NCI-H524 (cell line): ENCODE data around the gene MESD.

ENCODE experiments used
- DNase-seq, 2 experiments: peaks; one replicate each; lab custom pipeline; 2025; lab: John Stamatoyannopoulos, UW

The MESD gene

DNA sequence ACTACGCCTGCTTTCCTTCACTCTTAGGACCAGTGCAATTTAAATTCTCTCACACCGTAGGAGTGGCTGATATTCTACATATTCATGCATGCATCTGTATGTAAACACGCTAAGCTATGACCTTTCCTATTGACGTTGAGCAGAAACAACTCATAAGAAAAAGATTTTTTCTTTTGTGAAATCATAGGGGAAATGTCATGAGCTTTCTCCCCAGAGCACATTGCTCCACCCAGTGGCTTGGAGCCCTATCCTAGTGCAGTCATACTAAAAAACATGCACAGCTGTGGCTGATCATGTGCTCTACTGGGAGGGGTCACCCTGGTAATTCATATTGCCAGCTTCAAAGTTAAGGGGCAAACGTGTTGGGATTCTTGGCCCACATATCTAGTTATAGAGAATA, 1.8 kb upstream of the MESD start:
- DNase-seq, result peak in 1 of 2 experiments; percentile 76

DNA sequence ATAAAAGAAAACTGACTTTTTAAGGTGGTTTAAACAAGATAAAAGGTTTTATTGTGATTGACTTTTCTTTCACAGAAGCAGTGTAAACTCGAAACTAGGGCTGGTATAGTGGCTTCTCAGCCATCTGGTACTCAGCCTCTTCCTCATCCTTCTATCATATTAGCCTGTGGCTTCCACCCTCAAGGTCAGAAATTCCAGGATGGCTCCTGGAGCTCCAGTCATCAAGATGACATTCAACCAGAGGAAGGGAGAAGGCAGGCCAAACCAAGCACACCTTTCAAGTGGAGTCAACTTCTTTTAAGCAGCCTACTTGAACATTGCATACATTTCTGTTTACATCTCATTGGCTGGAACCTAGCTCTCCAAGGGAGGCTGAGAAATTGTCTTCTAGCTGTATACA, 1.3 kb upstream of the MESD start:
- DNase-seq, result no peak

DNA sequence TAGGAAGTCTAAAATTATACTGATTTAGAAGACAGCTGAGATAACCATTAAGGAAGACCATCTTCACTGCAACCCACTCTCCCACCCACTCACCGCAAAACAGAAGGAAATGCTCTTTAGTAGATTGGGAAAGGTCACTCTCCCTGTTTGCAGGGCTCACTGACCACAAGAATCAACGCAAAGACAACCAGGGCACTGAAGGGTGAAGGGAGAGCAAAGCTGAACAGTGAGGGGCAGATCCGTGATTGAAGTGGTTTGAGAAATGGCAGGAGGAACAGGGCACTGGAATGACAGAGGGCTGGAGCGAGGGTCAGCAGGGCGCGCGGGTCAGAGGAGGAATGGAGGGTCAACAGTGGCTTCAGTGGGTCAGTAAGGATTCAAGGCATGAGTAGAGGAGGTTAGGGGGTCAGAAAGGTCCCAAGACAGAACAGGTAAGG, 520 bp downstream of the MESD start:
- DNase-seq, result peak in 1 of 2 experiments; percentile 33

DNA sequence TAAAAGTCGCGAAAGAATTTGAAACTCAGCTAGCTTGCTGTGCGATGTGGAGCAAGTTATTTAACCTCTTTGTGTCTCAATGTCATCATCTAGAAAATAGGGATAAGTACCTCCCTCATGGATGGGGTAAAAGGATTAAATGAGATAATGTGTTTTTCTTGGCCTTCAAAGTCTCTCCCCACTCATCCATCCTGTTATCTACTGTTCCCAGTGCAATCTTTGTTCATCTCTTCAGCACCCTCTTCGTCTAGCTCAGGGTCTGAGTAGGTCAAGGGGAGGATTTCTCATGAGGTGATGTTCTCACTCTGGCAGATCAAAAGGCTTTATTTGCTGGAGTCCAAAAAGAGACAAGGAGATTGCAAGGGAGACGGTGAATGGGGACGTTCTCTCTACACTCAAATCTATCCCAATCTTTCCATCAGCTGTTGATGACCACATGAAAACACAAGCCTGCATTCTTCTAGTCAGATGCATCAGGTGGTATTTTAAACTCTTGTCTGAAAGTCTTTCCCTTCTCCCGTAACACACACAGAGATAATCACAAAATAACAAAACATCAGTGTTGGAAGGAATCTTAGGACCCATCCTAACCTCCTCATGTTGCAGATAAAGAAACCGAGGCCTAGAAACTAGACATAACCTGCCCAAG, 1.3 kb downstream of the MESD start:
- DNase-seq, result no peak

DNA sequence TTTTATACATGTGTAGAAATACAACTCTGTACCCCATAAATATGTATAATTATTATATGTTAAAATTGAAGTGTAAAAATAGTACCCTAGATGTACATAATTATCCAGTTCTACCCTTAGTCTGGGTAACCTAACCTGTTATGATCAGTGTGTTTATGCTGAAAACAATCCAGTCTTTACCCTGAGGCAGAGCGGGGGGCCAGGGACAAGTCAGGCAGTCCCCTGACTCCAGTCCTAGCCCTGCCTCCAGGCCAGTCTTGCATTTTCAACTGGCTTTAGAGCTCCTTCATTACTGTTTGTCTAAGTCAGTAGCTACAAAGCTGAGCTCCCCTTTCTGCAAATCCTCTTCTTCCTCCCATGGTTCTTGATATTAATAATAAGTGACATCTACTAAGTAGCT, 3.1 kb downstream of the MESD start:
- DNase-seq, result no peak

DNA sequence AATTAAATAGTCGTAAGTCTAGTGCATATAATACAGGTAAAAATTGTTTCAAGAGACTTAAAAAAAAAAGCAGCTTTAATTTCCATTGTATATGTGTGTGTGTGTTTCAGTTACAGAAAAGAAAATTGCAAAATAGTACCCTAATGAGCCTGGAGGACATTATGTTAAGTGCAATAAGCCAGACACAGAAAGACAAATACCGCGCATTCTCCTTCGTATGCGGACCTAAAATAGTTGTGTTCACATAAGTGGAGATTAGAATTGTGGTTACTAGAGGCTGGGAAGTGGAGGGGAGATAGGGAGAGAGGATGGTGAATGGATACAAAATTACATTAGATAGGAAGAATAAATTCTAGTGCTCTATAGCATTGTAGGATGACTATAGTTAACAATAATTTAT, 3.6 kb downstream of the MESD start:
- DNase-seq, result no peak

DNA sequence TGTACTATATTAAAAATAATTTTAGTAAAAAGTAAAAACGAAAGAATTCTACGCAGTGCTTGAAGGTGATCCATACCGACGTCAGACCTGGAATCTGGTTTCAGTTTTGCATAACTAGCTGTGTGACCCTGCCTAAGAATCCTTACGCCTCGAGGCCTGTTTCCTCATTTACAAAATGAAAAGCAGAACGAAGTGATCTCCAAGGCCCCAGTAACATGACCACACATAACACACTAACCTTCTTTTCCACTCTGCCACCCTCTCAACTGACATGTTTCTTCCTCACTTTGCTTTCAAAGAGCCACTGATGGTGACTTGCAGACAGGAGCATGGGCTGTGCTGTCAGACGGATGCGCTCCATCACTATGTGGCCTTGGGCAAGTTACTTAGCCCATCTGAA, 4.8 kb downstream of the MESD start:
- no peak for DNase-seq

DNA sequence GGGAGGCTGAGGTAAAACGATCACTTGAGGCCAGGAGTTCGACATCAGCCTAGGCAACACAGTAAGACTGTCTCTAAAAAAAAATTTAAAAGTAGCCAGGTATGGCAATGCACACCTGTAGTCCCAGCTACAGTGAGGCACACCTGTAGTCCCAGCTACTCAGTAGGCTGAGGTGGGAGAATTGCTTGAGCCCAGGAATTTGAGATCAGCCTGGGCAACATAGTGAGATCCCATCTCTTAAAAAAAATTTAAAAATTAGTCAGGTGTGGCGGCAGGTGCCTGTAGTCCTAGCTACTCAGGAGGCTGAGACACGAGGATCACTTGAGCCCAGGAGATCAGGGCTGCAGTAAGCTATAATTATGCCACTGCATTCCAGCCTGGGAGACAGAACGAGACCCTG, 6.8 kb downstream of the MESD start:
- DNase-seq, result no peak

DNA sequence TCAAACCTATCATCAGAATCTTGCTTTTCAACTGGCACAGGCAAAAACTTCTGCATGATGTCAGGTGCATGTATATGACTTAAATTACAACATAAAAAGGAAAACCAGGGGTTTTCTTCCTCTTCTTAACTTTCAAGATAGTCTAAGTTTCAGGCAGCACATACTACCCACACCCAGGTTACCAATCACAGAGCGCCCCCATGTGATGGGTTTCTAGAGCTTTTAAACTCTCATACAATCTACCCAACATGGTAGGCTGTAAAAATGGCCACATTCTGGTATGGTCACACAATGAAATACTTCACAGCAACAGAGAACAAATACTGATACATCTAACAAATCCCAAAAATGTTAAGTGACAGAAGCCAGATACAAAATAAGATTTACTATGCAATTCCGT, 7.4 kb downstream of the MESD start:
- no peak for DNase-seq

DNA sequence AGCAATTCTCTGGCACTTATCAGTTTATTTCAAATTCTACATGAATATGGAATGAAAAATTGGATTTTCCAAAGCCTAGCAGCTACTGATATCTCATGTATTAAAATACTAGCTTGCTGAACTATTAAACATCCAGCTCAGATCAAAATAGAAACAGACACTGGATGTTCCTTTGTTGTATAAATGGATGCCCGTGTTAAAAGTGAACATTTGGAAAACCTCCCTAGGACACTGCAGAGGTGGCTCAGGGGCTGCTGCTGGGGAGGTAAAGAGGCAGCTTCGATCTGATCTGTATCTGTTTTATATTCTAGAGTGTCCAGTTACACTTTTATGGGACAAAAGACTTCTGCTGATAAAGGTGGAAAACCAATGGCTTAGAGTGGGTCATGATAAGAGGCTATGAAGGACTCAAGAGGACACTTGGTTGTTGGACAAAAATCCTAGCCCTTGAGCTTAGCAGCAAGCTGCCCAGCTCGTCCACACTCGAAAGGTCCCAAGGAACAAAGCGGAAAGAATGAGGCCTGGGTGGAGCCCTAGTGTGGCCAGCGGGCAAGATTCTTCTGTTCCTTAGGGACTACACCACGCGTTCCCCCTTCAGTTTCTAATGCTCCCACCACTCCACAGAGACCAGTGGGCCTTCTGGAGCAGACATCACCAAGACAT, 9.9 kb downstream of the MESD start:
- DNase-seq, result no peak

DNA sequence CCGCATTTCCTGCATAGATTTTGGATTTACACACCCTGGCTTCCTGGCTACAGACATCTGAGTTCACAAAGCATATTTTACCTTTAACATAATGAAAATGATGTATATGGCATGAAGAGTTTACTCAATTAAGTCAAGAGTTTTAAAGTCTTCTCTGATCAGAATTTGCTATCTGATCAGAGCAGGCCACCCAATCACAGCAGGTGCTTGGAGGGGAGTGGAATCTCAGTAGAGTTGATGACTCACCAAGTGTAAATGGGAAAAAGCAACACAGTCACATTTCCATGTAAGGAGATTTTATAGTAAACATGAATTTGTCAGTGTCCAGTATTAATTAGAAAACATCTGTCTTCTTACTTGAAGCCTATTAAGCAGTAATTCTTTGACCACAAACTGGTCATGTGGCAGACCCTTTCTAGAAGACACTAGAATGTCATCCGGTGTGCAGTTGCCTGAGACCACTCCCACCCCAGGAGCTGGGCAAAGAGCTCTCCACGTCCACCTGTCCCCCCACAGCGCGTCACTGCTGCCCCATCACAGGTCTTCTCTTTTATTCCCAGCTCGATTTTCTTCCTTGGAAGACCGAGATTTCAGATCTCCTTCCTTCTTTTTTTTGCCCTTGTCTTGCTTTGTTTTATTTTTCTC, 10.8 kb downstream of the MESD start:
- no peak for DNase-seq

DNA sequence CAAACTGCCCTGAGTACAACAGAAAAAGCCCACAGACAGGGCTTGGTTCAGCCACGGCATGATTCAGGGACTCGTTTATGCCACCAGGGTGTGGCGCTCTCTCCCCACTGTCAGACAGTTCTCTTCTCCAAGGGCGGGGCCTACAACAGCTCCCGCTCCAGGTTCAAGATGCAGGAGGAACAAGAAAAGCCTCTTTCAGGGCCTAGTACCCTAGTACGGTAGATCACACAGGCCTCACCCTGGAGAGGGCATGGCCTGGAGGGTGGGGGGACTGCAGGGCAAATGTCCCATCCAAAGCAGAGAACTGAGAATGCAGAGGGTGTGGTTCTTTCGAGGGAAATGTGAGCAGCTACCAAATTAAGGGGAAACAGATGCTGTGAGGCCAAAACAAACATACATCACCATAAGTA, 12.0 kb downstream of the MESD start:
- peak; percentile 75 to 87 for DNase-seq

DNA sequence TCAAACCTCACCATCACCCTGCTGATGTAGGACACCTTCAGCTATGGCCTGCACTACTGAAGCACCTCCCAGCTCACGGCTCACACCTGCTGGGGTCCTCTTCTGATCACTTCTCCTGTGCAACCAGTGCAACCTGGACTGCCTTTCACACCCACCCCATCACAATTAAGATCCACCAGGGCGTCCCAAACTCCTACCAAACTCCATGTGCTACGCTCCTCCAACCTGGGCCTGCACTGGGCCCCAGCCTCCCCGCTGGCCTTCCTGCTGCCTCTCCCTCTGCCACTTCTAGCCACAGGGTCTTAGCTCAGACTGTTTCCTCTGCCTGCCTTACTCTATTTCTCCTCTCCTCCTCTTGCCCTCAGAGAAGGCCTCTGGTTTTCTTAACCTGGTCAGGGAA, 12.8 kb downstream of the MESD start:
- no peak for DNase-seq

DNA sequence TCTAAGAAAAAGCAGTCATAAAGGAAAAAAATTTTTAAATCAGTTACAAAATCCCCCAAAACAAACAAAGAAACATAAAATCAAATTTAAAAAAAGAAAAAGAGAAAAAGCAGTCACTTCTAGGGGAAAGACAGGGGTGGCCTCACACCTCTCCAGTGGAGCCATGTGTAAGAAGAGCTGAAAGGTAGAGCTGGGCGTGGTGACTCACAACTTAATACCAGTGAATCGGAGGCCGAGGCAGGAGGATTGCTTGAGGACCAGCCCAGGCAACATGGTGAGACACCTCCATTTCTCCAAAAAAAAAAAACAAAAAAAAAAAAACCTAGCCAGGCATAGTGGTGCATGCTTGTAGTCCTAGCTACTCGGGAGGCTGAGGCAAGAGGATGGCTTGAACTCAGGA, 14.7 kb downstream of the MESD start:
- DNase-seq, result no peak

DNA sequence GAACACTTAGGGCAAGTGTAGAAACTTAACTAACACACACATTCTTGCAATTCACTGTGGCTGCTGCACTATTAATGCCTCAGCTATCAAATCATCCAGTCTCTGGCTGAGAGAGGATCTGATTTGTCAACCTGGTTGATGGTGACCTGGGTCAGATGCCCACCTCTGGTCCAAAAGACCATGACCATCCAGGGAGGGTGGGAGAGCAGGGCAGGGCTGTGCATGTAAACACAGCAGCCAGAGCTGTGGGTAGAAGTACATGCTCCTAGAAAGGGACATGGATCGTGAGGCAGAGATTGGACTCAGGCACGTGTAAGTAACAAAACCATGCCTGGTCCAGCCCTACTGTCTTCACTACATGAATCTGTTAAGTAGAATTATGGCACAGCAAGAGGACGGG, 17.3 kb downstream of the MESD start:
- DNase-seq, result no peak

DNA sequence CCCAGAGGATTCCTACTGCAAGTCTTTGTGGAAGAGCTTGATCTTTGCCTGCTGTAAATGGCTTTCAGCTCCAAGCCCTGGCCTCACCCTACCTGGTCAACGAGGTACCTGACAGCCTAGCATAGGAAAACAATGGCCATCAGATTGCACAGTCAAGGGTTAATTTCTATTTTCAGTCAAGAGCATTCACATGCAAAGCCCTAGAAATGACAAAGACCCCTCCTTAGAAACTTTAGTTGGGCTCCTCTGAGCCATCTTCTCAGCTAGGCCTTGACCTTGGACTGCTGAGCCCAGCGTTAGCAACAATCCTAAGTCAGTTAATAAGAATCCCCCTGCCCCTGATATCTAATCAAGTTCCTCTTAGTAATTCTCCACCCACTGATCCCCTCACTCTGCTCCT, 18.5 kb downstream of the MESD start:
- no peak for DNase-seq

DNA sequence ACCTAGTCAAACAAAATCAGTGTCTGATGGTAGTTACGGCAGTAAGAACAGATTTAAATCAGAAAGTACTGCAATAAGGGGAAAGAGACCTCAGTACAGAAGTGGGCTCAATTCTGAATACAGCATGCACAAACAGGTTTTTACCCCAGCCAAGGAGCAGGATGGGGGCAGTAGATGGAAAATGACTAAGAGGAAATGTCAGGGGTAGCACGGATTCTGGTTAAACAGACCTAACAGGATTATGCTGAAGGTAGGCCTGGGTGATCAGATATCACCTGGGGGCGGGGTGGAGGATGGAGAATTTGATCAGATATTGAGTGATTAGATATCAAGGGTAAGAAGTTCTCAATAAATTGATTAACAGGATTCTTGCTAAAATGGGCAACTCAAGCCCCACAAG, 19.0 kb downstream of the MESD start:
- no peak for DNase-seq

DNA sequence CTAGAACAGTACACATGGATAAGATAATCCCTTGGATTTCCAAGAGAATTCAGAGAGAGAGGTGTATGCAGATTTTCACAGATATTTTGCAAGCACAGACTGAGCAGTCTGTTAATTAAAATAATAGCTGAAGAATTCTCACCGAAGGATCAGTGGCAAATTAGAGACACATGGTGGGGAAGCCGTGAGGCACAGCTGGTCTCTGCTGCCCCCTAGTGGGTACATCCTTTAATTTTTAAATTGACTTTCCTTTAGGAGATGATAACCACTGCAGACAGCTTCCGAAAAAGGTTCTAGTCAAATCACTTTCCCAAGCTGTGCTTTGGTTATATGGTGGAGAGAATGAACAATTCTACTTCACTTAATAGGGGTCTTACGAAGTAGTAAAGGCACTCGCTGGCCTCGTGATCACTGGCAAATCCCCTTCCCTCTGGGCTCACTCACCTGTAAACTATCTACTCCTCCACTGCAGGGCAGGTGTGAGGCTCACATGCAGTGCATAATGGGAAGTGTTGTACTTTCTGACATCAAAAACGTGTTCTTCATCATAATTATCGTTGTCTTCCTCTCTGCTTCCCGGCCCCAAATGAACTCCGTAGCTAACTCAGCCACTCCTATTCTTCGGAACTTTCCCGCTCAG, 19.5 kb downstream of the MESD start:
- DNase-seq, result peak; percentile 45 to 75

DNA sequence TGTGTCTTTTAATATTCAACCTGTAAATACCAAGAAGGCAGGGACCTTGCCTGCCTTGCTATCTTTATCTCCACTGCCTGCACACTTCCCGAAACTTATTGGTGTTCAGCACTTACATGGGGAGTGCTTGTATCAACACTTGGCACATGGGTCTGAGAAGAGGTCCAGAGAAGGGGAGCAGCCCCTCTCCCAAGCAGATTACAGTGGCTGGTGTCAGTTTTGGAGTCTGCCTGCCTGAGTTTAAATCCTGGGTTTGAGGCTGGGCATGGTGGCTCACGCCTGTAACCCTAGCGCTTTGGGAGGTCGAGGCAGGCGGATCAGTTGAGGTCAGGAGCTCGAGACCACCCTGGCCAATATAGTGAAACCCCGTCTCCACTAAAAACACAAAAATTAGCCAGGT, 20.3 kb downstream of the MESD start:
- no peak for DNase-seq

DNA sequence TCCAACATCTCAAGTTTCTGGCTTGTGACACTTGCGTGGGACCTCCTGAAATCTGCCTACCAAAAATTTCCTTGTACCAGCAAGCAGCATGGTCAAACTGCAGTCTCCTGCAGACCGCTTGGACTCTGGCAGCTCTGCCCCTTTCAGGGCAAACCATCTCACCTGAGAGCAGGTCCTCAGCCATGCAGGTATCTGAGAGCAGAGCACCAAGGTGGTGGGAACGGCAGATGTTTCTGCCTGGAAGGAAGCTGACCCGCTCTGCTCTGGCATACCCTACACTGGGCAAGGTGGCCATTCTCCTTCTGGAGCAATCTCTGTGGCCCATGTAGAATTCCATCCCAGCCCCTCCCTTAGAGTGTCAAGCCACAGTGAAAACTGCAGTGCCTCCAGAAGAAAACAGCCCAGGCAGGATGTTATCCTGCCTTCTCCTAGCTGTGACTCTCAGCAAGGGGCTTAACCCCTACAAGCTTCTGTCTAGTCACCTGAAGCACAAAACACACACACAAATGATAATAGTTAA, 21.6 kb downstream of the MESD start:
- DNase-seq, result no peak

DNA sequence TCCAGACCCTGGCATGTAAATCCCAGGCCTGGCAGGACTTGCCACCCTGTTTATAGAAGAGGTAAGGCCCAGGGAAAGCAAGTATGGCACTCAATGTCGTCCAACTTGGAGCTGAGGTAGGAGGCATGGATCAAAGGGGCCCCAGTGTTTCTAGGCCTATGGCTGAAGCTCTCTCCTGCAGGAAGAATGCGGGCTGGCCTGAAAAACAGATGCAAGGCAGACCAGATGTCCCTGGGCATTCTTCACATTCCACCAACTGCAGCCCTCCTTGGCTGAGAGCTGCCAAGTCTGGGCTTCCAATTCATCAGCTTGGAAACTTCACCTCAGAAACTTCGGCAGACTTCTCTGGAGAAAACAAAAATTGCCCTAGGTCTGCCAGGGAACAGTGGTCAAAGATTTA, 22.2 kb downstream of the MESD start:
- no peak for DNase-seq

DNA sequence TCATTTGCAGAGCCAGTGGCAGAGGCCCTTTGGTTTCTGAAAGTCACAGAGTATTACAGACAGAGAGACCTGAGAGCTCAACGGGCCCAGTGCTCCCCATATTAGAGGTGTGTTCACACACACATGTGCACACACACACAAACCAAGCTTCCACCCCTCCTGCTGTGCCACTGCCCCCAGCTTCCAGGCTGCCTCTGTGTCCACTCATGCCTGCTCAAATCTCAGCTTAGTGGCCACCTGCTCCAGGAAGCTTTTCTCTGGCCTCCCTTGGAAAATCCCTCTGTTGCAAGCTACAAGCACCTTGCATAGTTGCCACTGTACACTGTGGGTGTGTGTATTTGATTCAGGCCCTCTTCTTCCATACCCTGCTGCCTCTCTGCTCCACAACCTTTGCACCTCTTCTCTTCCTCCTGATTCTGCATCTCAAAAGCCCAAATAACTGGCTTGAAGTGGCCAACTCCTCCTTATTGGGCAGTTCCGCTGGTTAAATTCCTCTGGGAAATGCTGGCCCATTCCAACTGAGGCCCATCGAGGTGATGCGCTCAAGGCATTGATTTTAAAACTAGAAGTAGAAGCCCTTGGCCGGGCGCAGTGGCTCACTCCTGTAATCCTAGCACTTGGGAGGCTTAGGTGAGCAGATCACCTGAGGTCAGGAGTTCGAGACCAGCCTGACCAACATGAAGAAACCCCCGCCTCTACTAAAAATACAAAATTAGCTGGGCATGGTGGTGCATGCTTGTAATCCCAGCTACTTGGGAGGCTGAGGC, 23.0 kb downstream of the MESD start:
- peak in 1 of 2 experiments; percentile 31 for DNase-seq
